GM12874 (cell line): ENCODE results near the gene TERB2.

Experiments
- CTCF ChIP-seq: IDR thresholded peaks from 2 replicates; pipeline ENCODE4 v1.5.1; 2011; ENCODE audit warnings: low read depth, mild to moderate bottlenecking, control low read depth, low read length, moderate library complexity; ENCODE audit not compliant: insufficient read depth

TERB2 gene

GRCh38 chr15:44956388-44956787 is at the start of gene TERB2:
TERB2 (plus strand) TSS chr15:44956687; CDS start chr15:44956719, 32 bp downstream.
- no peak for TF ChIP-seq CTCF

DNA sequence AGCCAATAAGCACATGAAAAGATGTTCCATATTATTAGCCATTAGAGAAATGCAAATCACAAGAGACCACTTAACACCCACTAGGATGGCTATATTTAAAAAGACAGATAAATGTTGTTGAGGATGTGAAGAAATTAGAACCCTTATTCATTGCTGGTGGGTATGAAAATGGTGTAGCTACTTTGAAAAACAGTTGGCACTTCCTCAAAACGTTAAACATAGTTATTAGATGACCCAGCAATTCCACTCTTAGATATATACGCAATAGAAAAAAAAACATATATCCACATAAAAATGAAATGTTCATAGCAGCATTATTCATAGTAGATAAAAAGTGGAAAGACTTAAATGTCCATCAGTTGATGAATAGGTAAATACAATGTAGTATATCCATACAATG is 47.1 kb upstream of the TERB2 start:
- TF ChIP-seq CTCF = no peak

DNA sequence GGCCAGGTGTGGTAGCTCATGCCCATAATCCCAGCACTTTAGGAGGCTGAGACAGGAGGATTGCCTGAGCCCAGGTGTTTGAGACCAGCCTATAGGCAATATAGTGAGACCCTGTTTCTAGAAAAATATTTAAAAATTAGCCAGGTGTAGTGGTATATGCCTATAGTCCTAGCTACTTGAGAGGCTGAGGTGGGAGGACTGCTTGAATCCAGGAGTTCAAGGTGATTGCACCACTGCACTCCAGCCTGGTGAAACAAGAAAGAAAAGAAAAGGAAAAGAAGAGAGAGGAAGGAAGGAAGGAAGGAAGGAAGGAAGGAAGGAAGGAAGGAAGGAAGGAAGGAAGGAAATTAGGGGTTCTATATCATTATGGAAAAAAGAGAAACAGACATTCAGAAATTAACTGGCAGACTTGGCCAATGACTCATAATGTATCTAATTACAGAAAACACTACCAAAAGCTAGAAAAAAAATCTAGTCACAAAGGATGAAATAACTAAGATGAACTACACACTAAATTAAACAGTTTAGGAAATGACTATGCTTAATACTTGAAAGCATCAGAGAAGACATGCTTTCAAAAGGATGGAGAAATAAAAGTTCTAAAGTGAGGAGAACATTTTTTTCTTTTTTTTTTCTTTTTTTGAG is 45.4 kb upstream of the TERB2 start:
- no peak for TF ChIP-seq CTCF

- no peak for TF ChIP-seq CTCF
Measured at GRCh38 chr15:44918136-44918535, 38.4 kb upstream of the TERB2 start.

DNA sequence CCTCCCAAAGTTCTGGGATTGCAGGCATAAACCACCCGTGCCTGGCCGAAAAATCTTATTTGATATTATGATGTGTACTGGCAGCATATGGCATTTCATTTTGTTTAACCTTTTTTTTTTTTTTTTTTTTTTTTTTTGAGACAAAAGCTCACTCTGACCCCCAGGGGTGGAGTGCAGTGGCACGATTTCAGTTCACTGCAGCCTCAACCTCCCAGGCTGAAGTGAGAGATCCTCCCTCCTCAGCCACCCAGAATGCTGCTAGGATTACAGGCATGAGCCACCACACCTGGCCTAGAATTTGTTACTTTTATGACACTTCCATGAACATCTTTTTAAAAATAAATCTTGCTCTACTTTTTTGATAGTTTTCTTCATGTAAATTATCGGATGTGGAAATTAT is 12.0 kb downstream of the TERB2 start:
- no peak for TF ChIP-seq CTCF

DNA sequence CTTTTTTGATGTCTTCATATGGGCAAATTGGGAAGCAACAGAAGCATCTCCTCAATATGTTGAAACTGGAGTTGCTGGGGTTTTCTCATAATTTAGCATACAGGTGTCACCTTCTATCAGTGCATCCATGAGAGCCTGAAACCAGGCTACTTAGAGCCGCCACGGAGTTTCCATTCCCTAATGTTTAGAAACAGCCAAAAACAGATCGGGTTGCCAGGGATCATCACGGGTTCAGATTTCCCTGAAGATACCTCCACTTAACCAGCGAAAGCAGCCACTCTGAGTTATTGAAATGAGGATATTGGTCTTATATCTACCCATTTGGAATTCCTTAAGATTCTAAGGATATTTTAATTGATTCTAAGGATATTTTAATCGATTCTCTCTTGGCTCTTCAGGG is 14.5 kb downstream of the TERB2 start:
- TF ChIP-seq CTCF = no peak

DNA sequence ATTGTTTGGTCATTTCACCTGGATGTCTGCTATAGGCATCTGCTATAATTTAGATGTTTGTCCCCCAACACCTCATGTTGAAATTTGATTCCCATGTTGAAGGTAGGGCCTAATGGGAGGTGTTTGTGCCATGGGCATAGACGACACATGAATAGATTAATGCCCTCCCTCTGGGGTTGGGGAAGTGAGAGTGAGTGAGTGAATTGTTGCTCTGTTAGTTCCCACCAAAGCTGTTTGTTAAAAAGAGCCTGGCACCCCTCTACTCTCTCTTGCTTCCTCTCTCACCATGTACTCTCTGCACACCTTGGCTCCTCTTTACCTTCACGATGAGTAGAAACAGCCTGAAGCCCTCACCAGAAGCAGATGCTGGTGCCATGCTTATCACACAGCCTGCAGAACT is 42.6 kb downstream of the TERB2 start:
- no peak for TF ChIP-seq CTCF
